EH (cell line): ENCODE data around the gene GPA33.
A peak's percentile ranks its signal among the peaks of the same experiment; 100 is the strongest.
"Not testable (repeated sequence)": the region's sequence is repeated elsewhere in the genome, so short reads cannot be mapped to it uniquely, and the experiment has no call there.

ENCODE experiments used
- DNase-seq: peaks from one replicate; pipeline ENCODE4 v3.0.0-alpha.2; 2015; ENCODE audit warnings: low read depth

GPA33 gene

GRCh38 chr1:167056529-167057231, 33.5 kb downstream of the GPA33 start:
- no peak for DNase-seq

GRCh38 chr1:167054946-167055630, 35.1 kb downstream of the GPA33 start:
- no peak for DNase-seq

- no peak for DNase-seq
These were observed 35.6 kb downstream of the GPA33 start for GRCh38 chr1:167054531-167054930.

- DNase-seq: no peak
These were observed 37.8 kb downstream of the GPA33 start for GRCh38 chr1:167052389-167052788.

DNA sequence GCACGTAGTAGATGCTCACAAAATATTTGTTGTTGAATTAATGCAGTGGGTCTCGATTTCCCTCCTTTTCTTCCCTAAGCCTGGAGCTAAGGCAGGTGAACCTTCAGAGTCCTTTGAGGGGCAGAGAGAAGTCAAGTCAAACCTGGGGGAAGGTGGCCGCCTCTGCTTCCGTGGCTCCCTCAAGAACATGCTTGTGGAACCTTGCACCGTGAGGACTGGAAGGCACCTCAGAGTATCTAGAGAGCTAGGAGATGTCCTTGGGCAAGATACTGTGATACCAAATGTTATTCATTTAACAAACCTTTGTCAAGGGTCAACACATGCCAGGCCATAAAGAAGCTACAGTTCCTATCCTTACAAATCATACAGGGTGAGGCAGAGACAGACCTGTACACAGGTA, 38.3 kb downstream of the GPA33 start:
- no peak for DNase-seq

DNA sequence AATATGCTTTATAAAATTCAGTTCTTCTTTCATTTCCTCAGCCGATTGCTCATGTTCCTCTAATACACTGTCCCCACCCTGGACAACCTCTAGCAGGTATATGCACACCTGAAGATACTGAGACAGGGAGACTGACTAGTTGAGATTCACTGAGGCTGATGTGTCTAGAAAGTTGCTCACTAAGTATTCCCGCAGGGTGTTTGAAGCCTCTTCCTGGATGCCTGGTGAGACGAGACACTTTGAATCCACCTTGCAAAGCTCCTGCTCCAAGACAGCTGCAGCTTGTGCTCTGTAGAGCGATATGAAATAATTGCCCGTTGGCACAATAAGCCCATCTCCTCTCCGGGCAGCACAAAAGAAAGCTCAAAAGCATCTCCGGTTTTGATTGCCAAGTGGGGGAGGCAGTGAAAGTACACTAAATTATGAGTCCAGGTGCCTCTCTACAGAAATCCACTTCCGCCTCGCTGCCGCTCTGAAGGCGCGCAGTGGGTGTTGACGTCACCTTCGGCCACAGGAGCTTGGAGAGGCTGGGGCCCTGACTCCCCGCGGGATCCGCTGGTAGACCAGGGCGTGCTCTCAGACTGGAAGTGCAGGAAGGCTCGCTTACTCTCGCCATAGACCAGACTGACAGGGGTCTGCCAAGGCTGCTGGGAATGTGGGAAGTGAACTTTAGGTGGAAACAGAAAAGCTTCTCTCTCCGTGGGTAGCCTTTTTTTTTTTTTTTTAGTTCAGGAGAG, 46.3 kb downstream of the GPA33 start:
- DNase-seq: peak; percentile 21

- DNase-seq: no peak
These were observed 56.5 kb downstream of the GPA33 start for GRCh38 chr1:167033646-167034045.

GRCh38 chr1:167029553-167029952, 60.6 kb downstream of the GPA33 start:
- DNase-seq: not testable (repeated sequence)

DNA sequence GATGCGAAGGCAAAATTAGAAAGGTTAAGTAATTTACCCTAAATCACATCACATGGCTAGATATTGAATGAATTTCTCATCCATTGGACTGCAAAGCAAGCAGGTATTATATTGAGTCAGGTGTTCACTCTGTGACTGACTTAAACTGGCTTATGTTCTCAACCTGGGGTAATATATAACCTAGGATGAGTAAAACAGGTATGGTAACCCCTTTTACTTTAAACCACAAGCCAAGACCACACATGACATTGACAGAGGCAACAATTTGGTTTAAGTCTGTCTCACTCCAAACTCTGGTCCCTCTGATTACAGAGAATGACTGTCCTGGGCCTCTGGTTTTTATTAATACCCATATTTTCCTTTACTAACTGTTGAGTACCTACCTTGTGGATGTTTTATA, 67.8 kb downstream of the GPA33 start:
- no peak for DNase-seq

DNA sequence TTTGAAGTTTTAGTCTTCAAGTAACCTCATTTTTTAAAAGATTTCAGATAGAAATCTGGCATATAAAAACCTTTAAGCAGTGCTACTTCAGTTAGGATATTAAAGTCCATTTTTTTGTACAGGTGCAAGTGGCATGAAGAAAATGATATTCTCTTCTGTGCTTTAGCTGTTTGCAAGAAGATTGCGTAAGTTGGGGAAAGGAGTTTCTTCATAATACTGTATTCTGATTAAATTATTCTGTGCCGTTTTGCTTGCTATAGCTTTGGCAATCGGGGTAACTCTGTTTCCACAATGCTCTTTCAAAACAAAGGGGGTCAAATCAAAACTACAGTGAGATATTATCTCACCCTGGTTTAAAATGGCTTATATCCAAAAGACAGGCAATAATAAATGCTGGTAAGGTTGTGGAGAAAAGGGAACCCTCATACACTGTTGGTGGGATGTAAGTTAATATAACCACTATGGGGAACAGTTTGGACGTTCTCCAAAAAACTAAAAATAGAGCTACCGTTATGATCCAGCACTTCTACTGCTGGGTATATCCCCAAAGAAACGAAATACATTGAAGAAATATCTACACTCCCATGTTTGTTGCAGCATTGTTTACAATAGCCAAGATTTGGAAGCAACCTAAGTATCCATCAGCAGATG, 74.0 kb downstream of the GPA33 start:
- DNase-seq: no peak

DNA sequence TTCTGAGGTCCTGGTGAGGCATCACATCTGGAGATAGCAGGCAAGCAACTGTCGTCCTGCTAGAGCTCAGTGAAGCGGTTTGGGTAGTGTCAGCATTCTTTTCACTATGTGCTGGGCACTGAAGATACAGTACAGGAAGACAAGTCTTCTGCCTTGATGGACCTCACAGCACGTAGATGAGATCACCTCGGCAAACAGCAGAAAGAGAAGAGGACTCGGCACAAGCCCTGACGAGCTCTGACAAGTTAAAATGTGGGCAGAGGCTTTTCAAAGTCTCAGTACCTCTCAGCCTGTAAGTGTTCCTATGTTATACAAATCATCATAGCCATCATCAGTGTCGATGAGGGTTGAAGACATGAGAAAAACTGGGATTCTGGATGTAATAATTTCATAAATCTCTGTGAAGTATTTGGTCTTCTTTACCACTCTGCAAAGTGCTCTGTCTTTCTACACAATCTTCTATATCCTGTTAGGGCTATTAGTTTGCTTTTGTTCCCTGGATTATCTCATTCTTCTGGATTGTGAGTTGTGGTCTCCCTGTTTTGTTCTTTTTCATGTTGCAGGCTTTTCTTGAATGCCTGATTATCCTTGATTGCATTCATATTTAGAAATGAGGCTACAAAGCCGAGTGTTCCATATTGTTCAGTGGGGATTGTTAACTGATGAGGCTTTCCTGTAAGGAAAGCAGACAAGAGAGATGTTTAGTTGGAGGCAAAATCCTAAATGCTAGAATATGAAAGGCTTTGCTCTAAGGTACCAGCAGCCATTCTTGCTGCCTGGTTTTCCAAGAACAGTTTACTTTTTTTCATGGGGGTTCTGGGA, 76.9 kb downstream of the GPA33 start:
- no peak for DNase-seq

GRCh38 chr1:167012570-167012969, 77.6 kb downstream of the GPA33 start:
- no peak for DNase-seq

DNA sequence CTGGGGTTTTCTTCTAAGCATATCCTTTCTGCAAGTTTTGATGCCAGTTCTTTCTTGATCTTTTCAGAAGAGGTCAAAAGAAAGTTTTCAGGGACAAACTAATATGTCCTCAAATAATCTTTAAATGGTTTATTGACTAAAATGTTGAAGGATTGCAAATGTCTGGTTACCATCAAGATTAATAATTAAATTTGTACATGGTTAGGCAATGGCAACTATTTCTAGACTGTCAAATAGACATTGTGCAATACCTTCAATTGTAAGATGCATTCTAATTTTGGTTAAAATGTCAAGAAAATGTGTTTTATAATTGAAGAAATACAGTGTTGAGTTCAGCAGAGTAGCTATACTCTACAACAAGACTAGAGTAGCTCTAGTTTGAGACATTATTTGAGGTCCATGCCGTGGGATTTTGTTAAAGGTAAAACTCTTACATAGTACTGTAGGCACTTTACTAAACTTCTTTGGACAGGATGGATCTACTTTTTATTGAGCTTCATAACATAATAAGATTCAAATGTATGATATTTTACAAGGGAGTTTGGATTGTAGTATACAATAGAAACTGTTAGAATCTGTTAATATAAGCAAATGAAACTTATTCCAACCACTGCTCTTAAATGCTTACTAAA, 78.5 kb downstream of the GPA33 start:
- no peak for DNase-seq

- no peak for DNase-seq
These were observed 86.5 kb downstream of the GPA33 start for GRCh38 chr1:167003711-167004110.
